Esophagus muscularis mucosa (tissue), 3 donors: Measurements from ENCODE around the gene UBTF.

Experiments used
- POLR2A ChIP-seq: fragments of 450-650 bp; IDR thresholded peaks from one replicate; pipeline ENCODE4 v1.6.1; 2017; ENCODE audit warnings: antibody characterized with exemption, moderate library complexity, mild to moderate bottlenecking, low read depth
- TF ChIP-seq, protein P1 (sequence below), 3 experiments: fragments of 200-600 bp in 2 of 3; fragments of 450-650 bp in 1 of 3; sonication (generic) in 2 of 3; IDR thresholded peaks; one replicate each; pipeline ENCODE4 v1.5.1; 2017 to 2019; ENCODE audit warnings: antibody characterized with exemption in 3 of 3, mild to moderate bottlenecking in 2 of 3, moderate library complexity in 1 of 3

DNA sequence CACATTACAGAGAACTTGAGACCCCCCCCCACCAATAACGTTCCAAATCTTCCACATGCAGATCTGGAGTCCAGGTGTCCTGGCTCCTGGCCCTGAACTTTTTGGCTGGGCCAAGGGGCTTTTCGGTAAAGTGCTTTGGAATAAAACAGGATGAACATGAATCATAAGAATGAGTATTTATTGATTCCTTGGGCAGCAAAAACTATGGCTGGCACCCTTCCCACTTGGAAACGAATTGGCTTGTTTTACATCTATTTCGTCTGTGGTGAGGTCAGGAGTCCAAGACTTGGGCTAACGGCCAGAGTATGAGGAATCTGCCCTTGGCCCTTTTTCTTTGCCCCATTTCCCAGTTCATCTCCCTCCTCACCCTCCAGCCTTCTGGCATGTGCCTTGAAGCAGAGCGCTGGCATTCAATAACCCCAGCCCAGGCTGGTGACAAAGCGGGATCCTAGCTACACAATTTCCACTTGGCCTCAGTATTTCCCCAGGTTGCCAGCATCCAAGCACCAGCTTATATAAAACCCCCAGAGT lies 4.1 kb upstream of the UBTF start:
- TF ChIP-seq, protein P1, sequence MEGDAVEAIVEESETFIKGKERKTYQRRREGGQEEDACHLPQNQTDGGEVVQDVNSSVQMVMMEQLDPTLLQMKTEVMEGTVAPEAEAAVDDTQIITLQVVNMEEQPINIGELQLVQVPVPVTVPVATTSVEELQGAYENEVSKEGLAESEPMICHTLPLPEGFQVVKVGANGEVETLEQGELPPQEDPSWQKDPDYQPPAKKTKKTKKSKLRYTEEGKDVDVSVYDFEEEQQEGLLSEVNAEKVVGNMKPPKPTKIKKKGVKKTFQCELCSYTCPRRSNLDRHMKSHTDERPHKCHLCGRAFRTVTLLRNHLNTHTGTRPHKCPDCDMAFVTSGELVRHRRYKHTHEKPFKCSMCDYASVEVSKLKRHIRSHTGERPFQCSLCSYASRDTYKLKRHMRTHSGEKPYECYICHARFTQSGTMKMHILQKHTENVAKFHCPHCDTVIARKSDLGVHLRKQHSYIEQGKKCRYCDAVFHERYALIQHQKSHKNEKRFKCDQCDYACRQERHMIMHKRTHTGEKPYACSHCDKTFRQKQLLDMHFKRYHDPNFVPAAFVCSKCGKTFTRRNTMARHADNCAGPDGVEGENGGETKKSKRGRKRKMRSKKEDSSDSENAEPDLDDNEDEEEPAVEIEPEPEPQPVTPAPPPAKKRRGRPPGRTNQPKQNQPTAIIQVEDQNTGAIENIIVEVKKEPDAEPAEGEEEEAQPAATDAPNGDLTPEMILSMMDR (IDR thresholded peaks at IDR 0.05): no peak
- no peak for TF ChIP-seq POLR2A
